Measurements from ENCODE around the gene RNF224. TPM values are rescaled to one million over a fixed set of nuclear protein-coding genes. Genes with fewer than 3 reads are reported as not detected.

The RNF224 gene
- total RNA-seq, 2 experiments from 2014 or later: 0.14 TPM; not detected in 1

DNA sequence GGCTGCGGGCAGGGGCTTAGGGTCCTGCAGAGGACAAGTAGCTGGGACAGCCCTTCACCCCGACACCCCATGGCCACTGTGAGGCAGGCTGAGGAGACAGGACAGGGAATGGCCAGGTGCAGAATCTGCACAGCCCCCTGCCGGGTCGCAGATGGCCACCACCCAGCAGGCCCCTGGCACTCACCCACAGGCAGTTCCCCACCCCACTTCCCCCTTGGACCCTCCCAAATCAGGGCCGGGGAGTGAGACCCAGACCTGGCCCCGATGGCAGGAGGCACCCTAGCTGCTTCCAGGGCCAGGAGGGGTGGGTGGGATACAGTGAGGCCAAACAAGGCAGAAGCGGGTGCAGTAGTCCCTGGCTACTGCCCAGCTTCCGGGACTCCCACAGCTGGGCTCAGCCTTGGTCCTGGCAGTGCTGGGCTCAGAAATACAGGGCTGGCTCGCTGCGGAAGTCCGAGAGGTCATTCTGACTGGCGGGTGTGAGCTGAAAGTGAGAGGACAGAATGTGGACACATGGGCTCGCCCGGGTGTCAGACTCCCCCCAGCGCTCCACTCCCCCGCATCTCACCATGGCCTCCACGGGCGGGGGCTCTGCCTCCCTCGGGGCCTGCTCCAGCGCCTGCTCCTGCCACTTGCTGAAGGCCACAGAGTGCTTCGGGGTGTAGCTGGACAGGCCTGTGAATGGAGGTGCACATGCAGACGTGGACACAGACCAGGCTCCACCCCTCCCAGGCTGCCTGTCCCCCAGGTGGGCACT is 35.4 kb upstream of the RNF224 start:
- intact Hi-C loops (cut with DNase I, micrococcal nuclease): no loop called here
- no peaks in the 10 kb centered on the region for H3K9me3 ChIP-seq (ENCODE audit: control insufficient read depth in 1 of 2, insufficient read depth in 1 of 2, low read length in 2 of 2)
- peaks cover 32% of the 10 kb centered on the region for H3K4me1 ChIP-seq (ENCODE audit: insufficient read depth, low read length)
- Mint-ChIP-seq H3K4me1 (ENCODE audit: low read depth) (peaks cover 19% of the 10 kb centered on the region), H3K27ac (no peak overlapping the region), H3K36me3 (ENCODE audit: low read depth) (peaks cover 25% of the 10 kb centered on the region), H3K27me3 (no peaks in the 10 kb centered on the region), H3K9me3 (no peaks in the 10 kb centered on the region), H3K4me3 (no peak overlapping the region)
- no peak overlapping the region for H3K27ac ChIP-seq (ENCODE audit: low read depth in 1 of 2, low read length in 2 of 2)
- ChIA-PET CTCF (interaction anchor here (0.5 kb wide), 1 partner anchor 62 kb away, joined by 3 read pairs; no protein-coding TSS in a partner anchor), POLR2A (interaction anchor here (0.8 to 1.3 kb wide), 4 partner anchors 9 to 32 kb away, joined by 3 to 4 read pairs (median 3); partner anchors contain the start of gene TPRN)
- no peaks in the 10 kb centered on the region for H3K27me3 ChIP-seq (ENCODE audit: control insufficient read depth in 1 of 2, insufficient read depth in 2 of 2, low read length in 2 of 2)
- H3K4me3 ChIP-seq (ENCODE audit: low read length): no peak overlapping the region
- DNase-seq (no peak), ATAC-seq (ENCODE audit: poor library complexity) (no peak)
- TF ChIP-seq, protein P1, sequence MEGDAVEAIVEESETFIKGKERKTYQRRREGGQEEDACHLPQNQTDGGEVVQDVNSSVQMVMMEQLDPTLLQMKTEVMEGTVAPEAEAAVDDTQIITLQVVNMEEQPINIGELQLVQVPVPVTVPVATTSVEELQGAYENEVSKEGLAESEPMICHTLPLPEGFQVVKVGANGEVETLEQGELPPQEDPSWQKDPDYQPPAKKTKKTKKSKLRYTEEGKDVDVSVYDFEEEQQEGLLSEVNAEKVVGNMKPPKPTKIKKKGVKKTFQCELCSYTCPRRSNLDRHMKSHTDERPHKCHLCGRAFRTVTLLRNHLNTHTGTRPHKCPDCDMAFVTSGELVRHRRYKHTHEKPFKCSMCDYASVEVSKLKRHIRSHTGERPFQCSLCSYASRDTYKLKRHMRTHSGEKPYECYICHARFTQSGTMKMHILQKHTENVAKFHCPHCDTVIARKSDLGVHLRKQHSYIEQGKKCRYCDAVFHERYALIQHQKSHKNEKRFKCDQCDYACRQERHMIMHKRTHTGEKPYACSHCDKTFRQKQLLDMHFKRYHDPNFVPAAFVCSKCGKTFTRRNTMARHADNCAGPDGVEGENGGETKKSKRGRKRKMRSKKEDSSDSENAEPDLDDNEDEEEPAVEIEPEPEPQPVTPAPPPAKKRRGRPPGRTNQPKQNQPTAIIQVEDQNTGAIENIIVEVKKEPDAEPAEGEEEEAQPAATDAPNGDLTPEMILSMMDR (IDR thresholded peaks at IDR 0.05): no peak
- H3K36me3 ChIP-seq (ENCODE audit: insufficient read depth, low read length): peaks cover 20% of the 10 kb centered on the region

GRCh38 chr9:137192448-137192780 is 34.9 kb upstream of the RNF224 start:
- Histone ChIP-seq H3K27me3 (ENCODE audit: control insufficient read depth in 1 of 2, insufficient read depth in 2 of 2, low read length in 2 of 2) (no peaks in the 10 kb centered on the region), H3K27ac (ENCODE audit: low read depth in 1 of 2, low read length in 2 of 2) (no peak overlapping the region), H3K4me1 (ENCODE audit: insufficient read depth, low read length) (peaks cover 27% of the 10 kb centered on the region), H3K36me3 (ENCODE audit: insufficient read depth, low read length) (peaks cover 16% of the 10 kb centered on the region), H3K4me3 (ENCODE audit: low read length) (no peak overlapping the region), H3K9me3 (ENCODE audit: control insufficient read depth in 1 of 2, insufficient read depth in 1 of 2, low read length in 2 of 2) (no peaks in the 10 kb centered on the region)
- CTCF ChIA-PET: no interaction called here
- TF ChIP-seq, protein P1 (IDR thresholded peaks at IDR 0.05): no peak
- ATAC-seq (ENCODE audit: poor library complexity) (no peak), DNase-seq (no peak)
- POLR2A ChIA-PET: interaction anchor here (1.2 to 1.3 kb wide), 2 partner anchors 8 to 31 kb away, joined by 3 to 4 read pairs; partner anchors contain the start of gene TPRN
- no peaks in the 10 kb centered on the region for H3K9me3 Mint-ChIP-seq
- no peak overlapping the region for H3K27ac Mint-ChIP-seq
- H3K27me3 Mint-ChIP-seq: no peaks in the 10 kb centered on the region
- no peak overlapping the region for H3K4me3 Mint-ChIP-seq
- H3K4me1 Mint-ChIP-seq (ENCODE audit: low read depth): peaks cover 14% of the 10 kb centered on the region
- H3K36me3 Mint-ChIP-seq (ENCODE audit: low read depth): peaks cover 23% of the 10 kb centered on the region
- intact Hi-C loops (cut with DNase I, micrococcal nuclease): no loop called here

GRCh38 chr9:137192859-137193258 is 34.4 kb upstream of the RNF224 start:
- ChIA-PET CTCF (no interaction called here), POLR2A (interaction anchor here (1.2 to 1.3 kb wide), 2 partner anchors 8 to 30 kb away, joined by 3 to 4 read pairs; partner anchors contain the start of gene TPRN)
- no peaks in the 10 kb centered on the region for H3K9me3 ChIP-seq (ENCODE audit: control insufficient read depth in 1 of 2, insufficient read depth in 1 of 2, low read length in 2 of 2)
- no peaks in the 10 kb centered on the region for H3K9me3 Mint-ChIP-seq
- no peak for ATAC-seq (ENCODE audit: poor library complexity)
- no peaks in the 10 kb centered on the region for H3K27me3 ChIP-seq (ENCODE audit: control insufficient read depth in 1 of 2, insufficient read depth in 2 of 2, low read length in 2 of 2)
- peaks cover 20% of the 10 kb centered on the region for H3K36me3 Mint-ChIP-seq (ENCODE audit: low read depth)
- no peak overlapping the region for H3K27ac ChIP-seq (ENCODE audit: low read depth in 1 of 2, low read length in 2 of 2)
- peaks cover 16% of the 10 kb centered on the region for H3K36me3 ChIP-seq (ENCODE audit: insufficient read depth, low read length)
- no peak overlapping the region for H3K4me3 ChIP-seq (ENCODE audit: low read length)
- intact Hi-C loops (cut with DNase I, micrococcal nuclease): no loop called here
- H3K27me3 Mint-ChIP-seq: no peaks in the 10 kb centered on the region
- H3K4me1 ChIP-seq (ENCODE audit: insufficient read depth, low read length): peaks cover 22% of the 10 kb centered on the region
- H3K27ac Mint-ChIP-seq: no peak overlapping the region
- TF ChIP-seq, protein P1 (IDR thresholded peaks at IDR 0.05): no peak
- H3K4me1 Mint-ChIP-seq (ENCODE audit: low read depth): peaks cover 10% of the 10 kb centered on the region
- H3K4me3 Mint-ChIP-seq: no peak overlapping the region
- no peak for DNase-seq
